Endothelial cell of umbilical vein (primary cell): ENCODE results near the gene RASGEF1C. TPM values are rescaled to one million over a fixed set of nuclear protein-coding genes. Genes with fewer than 3 reads are reported as not detected.

Source experiments
- BruUV-seq: library from RNA; stranded (reverse); fragments of 400-500 nt; replicated peaks from 2 replicates; lab custom pipeline; 2021; lab: Mats Ljungman, UMichigan
- CTCF ChIA-PET: fragments of 300-600, 350-600 bp; sonication (Branson Sonifier 250); formaldehyde crosslinking; loops from one replicate; lab custom pipeline; 2021; ENCODE audit warnings: antibody characterized with exemption, inconsistent platforms; lab: Charles Lee
- POLR2A ChIA-PET: fragments of 300-600, 350-600 bp; sonication (Branson Sonifier 250); formaldehyde crosslinking; loops from one replicate; lab custom pipeline; 2021; ENCODE audit warnings: antibody characterized with exemption, inconsistent platforms; lab: Charles Lee
- DNase-seq: peaks from one replicate; pipeline ENCODE4 v3.0.0-alpha.2; 2011; ENCODE audit warnings: low read depth, low spot score
- FAIRE-seq: peaks from 2 replicates; lab custom pipeline; 2011; peaks lifted over from hg19 to GRCh38; lab: Jason Lieb, UNC
- H2AFZ ChIP-seq: 2 replicates; pipeline ENCODE4 v1.6.0; 2012; ENCODE audit warnings: low read depth, low read length, control low read depth, inconsistent platforms
- H3K27ac ChIP-seq: 2 replicates; pipeline ENCODE4 v1.5.1; 2011; ENCODE audit warnings: low read depth, mild to moderate bottlenecking, control low read depth, low read length, moderate library complexity; ENCODE audit not compliant: insufficient read depth
- H3K27me3 ChIP-seq, 2 experiments: 2 replicates each; pipeline versions ENCODE4 v1.6.0 to v1.6.1; 2011; ENCODE audit warnings: low read length in 2 of 2, mixed read lengths in 1 of 2; ENCODE audit not compliant: control insufficient read depth in 2 of 2, insufficient read depth in 2 of 2
- H3K36me3 ChIP-seq, 2 experiments: 2 replicates in 1 of 2; 3 replicates in 1 of 2; pipeline ENCODE4 v1.5.1; 2011; ENCODE audit warnings: low read length in 2 of 2, mild to moderate bottlenecking in 1 of 2, moderate library complexity in 1 of 2; ENCODE audit not compliant: control insufficient read depth in 2 of 2, insufficient read depth in 2 of 2; ENCODE audit errors: extremely low read depth in 1 of 2
- H3K4me1 ChIP-seq: 3 replicates; pipeline ENCODE4 v1.5.1; 2011; ENCODE audit warnings: mild to moderate bottlenecking, low read length; ENCODE audit not compliant: control insufficient read depth, insufficient read depth; ENCODE audit errors: extremely low read depth
- H3K4me2 ChIP-seq: 2 replicates; pipeline ENCODE4 v1.6.1; 2011; ENCODE audit warnings: low read length, control low read depth, mixed read lengths; ENCODE audit not compliant: insufficient read depth
- H3K4me3 ChIP-seq, 3 experiments: fragments of 200-600 bp in 1 of 3; sonication (generic), shearing (Covaris generic) in 1 of 3; replicated peaks in 1 of 3; 2 replicates each; pipeline ENCODE4 v1.5.1; 2011 to 2016; ENCODE audit warnings: control low read depth in 3 of 3, low read length in 3 of 3, mild to moderate bottlenecking in 2 of 3, inconsistent platforms in 1 of 3, low read depth in 1 of 3, moderate library complexity in 1 of 3; ENCODE audit not compliant: insufficient read depth in 1 of 3
- H3K79me2 ChIP-seq: 2 replicates; pipeline ENCODE4 v1.6.0; 2012; ENCODE audit warnings: low read length, inconsistent platforms; ENCODE audit not compliant: control insufficient read depth, insufficient read depth
- H3K9ac ChIP-seq: replicated peaks from 2 replicates; pipeline ENCODE3; 2011; ENCODE audit warnings: low read length, control low read depth; ENCODE audit not compliant: insufficient read depth; ENCODE audit errors: extremely low read depth
- H3K9me1 ChIP-seq: replicated peaks from 3 replicates; pipeline ENCODE4 v1.6.0; 2011; ENCODE audit warnings: mild to moderate bottlenecking, low read length; ENCODE audit not compliant: control insufficient read depth, insufficient read depth; ENCODE audit errors: extremely low read depth
- H3K9me3 ChIP-seq: replicated peaks from 2 replicates; pipeline ENCODE4 v1.5.1; 2012; ENCODE audit warnings: low read length, inconsistent platforms; ENCODE audit not compliant: control insufficient read depth, insufficient read depth
- H4K20me1 ChIP-seq: replicated peaks from 2 replicates; pipeline ENCODE3; 2011; ENCODE audit warnings: mild to moderate bottlenecking, low read length; ENCODE audit not compliant: control insufficient read depth, insufficient read depth; ENCODE audit errors: extremely low read depth
- CTCF ChIP-seq, 2 donors: IDR thresholded peaks; 1 replicate in 1 of 2; 2 replicates in 1 of 2; pipeline ENCODE4 v1.5.1; 2011; ENCODE audit warnings: low read length in 2 of 2, mild to moderate bottlenecking in 2 of 2, moderate library complexity in 2 of 2, control low read depth in 1 of 2, inconsistent platforms in 1 of 2, low read depth in 1 of 2; ENCODE audit not compliant: insufficient read depth in 1 of 2; ENCODE audit errors: extremely low read depth in 1 of 2
- EZH2 ChIP-seq: IDR thresholded peaks from 2 replicates; pipeline ENCODE4 v1.6.1; 2012; ENCODE audit warnings: borderline replicate concordance, low read depth, mild to moderate bottlenecking, moderate library complexity, low read length, inconsistent platforms; ENCODE audit not compliant: severe bottlenecking
- FOS ChIP-seq: IDR thresholded peaks from 2 replicates; pipeline ENCODE4 v1.6.1; 2011; ENCODE audit warnings: mild to moderate bottlenecking, low read length, moderate library complexity, borderline replicate concordance; ENCODE audit not compliant: insufficient read depth
- GATA2 ChIP-seq: IDR thresholded peaks from 2 replicates; pipeline ENCODE4 v1.7.0; 2011; ENCODE audit warnings: low read depth, mild to moderate bottlenecking, moderate library complexity, mixed read lengths, low read length; ENCODE audit not compliant: insufficient read length, insufficient read depth
- JUN ChIP-seq: IDR thresholded peaks from 2 replicates; pipeline ENCODE4 v1.6.1; 2011; ENCODE audit warnings: borderline replicate concordance, low read depth; ENCODE audit not compliant: insufficient read length, insufficient read depth
- MAX ChIP-seq: IDR thresholded peaks from 2 replicates; pipeline ENCODE4 v1.6.1; 2011; ENCODE audit not compliant: insufficient read depth, insufficient read length
- MYC ChIP-seq: IDR thresholded peaks from one replicate; pipeline ENCODE4 v1.6.1; 2011; ENCODE audit warnings: mild to moderate bottlenecking, low read depth, low read length
- POLR2A ChIP-seq: IDR thresholded peaks from 2 replicates; pipeline ENCODE4 v1.6.1; 2012; ENCODE audit warnings: low read depth, mild to moderate bottlenecking, control low read depth, low read length
- POLR2AphosphoS5 ChIP-seq: IDR thresholded peaks from 2 replicates; pipeline ENCODE4 v1.6.1; 2012; ENCODE audit warnings: low read depth, mild to moderate bottlenecking, control low read depth, low read length, moderate library complexity; ENCODE audit not compliant: insufficient read depth
- dilution Hi-C: fragments of 300-500 bp; cut with MboI; formaldehyde crosslinking; loops from one replicate; pipeline ENCODE4 v1.15.0; 2019; ENCODE audit warnings: low sequenced_read_pairs; ENCODE audit not compliant: extremely low pct_ligation_motif_present
- intact Hi-C: fragments of 100-400 bp; cut with micrococcal nuclease; formaldehyde crosslinking; loops from one replicate; pipeline ENCODE4 v1.10.0; 2022
- polyA plus RNA-seq, 4 experiments: library from polyadenylated mRNA; depleted of rRNA in 3 of 4; stranded (reverse) in 3 of 4; unstranded in 1 of 4; fragments of >200 nt; gene quantifications; 2 replicates each; pipeline versions ENCODE4 v1.2.1 to v1.2.3, GENCODE V29; 2011 to 2012; ENCODE audit warnings: missing spikeins in 1 of 4
- total RNA-seq: library from RNA; stranded (reverse); gene quantifications from 2 replicates; pipeline ENCODE4 v1.2.3, GENCODE V29; 2021

RASGEF1C gene
- total and polyA plus RNA-seq, 2 donors (not counting 3 experiments of a cell fraction or from before 2014, with no cell fraction given): not detected

GRCh38 chr5:180213657-180214207 lies 4.7 kb upstream of the RASGEF1C start:
- Histone ChIP-seq H3K9me1 (no peaks in the 10 kb centered on the region), H3K4me1 (no peaks in the 10 kb centered on the region), H3K9me3 (no peaks in the 10 kb centered on the region), H3K79me2 (no peaks in the 10 kb centered on the region), H3K9ac (no peak overlapping the region), H3K27ac (no peak overlapping the region), H3K4me2 (no peak overlapping the region), H3K27me3 (no peaks in the 10 kb centered on the region), H2AFZ (no peak overlapping the region), H3K4me3 (no peak overlapping the region), H4K20me1 (no peaks in the 10 kb centered on the region), H3K36me3 (no peaks in the 10 kb centered on the region)
- FAIRE-seq (no peak), DNase-seq (no peak)
- ChIA-PET CTCF (interaction anchor here (1.0 kb wide), 1 partner anchor 115 kb away, joined by 3 read pairs; no protein-coding TSS in a partner anchor), POLR2A (no interaction called here)
- intact Hi-C loops (no loop called here), dilution Hi-C loops (no loop called here)
- no TSS peak for BruUV-seq
- TF ChIP-seq JUN (no peak), GATA2 (no peak), POLR2AphosphoS5 (no peak), EZH2 (no peak), MAX (peak; percentile 1)

- no peak overlapping the region for H3K4me2 ChIP-seq
- no peaks in the 10 kb centered on the region for H3K9me3 ChIP-seq
- H3K9ac ChIP-seq: no peak overlapping the region
- H3K79me2 ChIP-seq: no peaks in the 10 kb centered on the region
- no peak for TF ChIP-seq MYC
- TF ChIP-seq EZH2: no peak
- TF ChIP-seq POLR2A: no peak
- TF ChIP-seq POLR2AphosphoS5: no peak
- no peak for TF ChIP-seq CTCF (IDR thresholded peaks at IDR 0.05; ENCODE audit: extremely low read depth in 1 of 2, insufficient read depth in 1 of 2, low read depth in 1 of 2, low read length in 2 of 2)
- no peak for TF ChIP-seq GATA2
- TF ChIP-seq MAX: no peak
- no peak for TF ChIP-seq JUN
- no peak for TF ChIP-seq FOS
- no peak for DNase-seq
- no peaks in the 10 kb centered on the region for H4K20me1 ChIP-seq
- dilution Hi-C loops: no loop called here
- intact Hi-C loops: no loop called here
- peaks cover 3% of the 10 kb centered on the region for H3K4me1 ChIP-seq
- H3K36me3 ChIP-seq: no peaks in the 10 kb centered on the region
- peaks cover under 1 to 4% of the 10 kb centered on the region in 2 experiments for H3K27me3 ChIP-seq
- FAIRE-seq: no peak
- CTCF ChIA-PET: interaction anchor here (1.0 kb wide), 1 partner anchor 115 kb away, joined by 3 read pairs; no protein-coding TSS in a partner anchor
- H2AFZ ChIP-seq: no peak overlapping the region
- no peak overlapping the region for H3K4me3 ChIP-seq
- POLR2A ChIA-PET: no interaction called here
- BruUV-seq: no TSS peak
- H3K9me1 ChIP-seq: no peaks in the 10 kb centered on the region
- no peak overlapping the region for H3K27ac ChIP-seq
Measured at GRCh38 chr5:180213256-180213600, 4.2 kb upstream of the RASGEF1C start.
